GM11168 (cell line): Measurements from ENCODE around the gene ARHGEF17.

ENCODE experiments used
- in situ Hi-C: fragments of 300-500 bp; cut with MboI; formaldehyde crosslinking; loops from one replicate; pipeline ENCODE4 v1.12.0; 2022; ENCODE audit warnings: low sequenced_read_pairs; ENCODE audit not compliant: unreplicated experiment

ARHGEF17 gene

DNA sequence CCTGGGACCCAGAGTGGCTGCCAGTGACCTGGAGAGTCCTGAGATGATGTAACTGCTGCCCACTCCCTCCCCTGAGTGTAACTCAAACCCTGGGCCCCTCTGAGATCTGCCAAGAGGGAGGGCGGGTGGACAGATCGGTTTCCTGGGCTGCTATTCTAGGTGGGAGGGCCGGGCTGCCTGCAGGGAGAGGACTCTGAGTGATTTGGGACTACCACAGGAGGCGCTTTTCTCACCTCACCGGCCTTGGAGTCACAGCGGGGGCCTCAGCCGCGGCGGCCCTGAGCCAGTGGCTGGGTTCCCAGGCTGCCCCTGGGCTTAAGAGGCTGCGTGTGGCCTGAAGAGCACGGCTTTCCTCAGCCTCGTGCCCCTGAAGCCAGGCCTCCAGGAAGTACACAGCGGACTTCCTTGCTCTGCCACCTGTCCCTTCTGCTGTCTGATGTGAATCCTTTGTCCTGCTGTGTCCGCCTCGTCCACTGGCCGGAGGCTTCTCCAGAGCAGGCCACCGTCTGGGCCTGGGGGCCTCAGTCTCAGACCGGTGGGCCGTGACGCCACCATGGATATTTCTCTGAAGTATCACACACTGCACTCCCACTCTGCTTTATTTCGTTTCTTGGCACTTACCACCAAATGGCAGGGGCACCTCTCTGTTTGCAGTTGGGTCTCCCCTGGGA, 79.7 kb downstream of the ARHGEF17 start:
- in situ Hi-C loops, result no loop called here

DNA sequence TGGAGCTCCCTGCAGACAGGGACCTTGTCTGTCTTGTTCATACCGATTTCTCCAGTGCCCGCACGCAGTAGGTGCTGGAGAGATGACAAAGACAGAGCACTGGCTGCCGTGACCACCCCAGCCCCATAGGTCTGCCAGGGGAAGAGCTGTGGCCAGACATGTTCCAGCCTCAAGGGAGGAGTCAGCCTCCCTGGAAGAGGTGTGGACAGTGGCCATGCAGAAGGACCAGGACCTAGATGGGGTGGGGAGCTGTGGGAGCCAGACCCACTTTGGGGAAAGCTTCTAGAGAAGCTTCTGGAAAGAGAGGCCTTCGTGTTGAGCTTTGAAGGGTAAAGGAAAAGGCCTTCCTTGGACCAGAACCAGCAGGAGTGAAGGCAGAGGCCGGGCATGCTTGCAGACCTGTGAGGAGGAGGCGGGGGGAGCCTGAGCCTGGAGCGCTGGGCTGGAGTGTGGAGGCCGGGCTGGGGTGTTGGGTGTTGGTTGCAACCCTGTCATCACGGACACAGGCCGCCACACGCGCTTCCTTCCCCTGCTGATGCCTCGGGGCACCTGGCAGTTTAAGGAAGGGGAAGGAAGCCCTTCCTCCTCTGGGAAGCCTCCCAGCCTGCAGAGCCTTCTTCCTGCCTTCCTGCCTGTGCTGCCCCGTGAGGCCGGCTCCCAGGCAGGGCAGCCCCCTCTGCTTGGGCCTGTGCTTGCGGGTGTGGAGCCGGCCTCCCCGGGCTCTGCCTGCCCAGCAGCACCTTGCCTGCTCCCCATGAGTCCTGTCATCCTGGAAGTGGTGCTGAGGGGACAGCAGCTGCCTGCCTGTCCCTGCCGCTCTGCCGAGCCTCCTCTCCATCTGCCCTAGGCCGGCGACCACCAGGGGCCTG, 80.4 kb downstream of the ARHGEF17 start:
- in situ Hi-C loops, result no loop called here

DNA sequence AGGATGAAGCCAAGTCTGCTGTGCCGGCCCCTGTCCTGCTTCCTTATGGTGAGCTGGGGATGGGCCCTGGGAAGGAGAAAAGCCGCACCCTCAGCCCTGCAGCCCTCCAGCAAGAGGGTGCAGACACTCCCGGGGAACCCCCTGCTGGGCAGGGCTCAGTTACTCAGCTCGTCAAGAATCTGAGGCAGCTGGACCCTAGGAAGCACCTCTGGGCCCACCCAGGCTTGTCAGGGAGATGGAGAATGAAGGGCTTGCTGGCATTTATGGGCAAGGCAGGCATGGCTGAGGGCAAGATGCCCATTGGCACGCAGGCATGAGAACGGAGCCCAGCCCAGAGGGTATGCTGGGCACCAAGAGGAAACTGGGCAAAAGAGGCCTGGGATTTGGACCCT, 81.1 kb downstream of the ARHGEF17 start:
- in situ Hi-C loops, result no loop called here

DNA sequence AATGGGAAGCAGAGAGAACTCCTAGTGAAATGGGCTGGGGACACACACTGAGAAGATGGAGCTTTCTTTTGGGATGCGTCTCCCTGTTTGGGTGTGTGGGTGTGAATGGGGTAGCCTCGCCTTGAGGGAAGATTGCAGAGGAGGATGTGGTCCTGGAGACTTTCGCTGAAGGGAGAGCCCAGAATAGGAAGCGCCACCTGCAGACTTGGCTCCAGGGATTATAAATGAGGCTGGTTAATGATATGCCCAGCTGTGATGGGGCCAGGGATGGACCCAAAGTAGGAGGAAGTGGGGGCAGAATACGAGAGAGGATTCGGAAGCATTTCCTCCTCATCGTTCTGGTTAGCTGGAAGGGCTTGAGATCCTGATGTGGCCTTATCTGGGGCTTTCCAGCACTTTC, 81.8 kb downstream of the ARHGEF17 start:
- in situ Hi-C loops, result no loop called here

DNA sequence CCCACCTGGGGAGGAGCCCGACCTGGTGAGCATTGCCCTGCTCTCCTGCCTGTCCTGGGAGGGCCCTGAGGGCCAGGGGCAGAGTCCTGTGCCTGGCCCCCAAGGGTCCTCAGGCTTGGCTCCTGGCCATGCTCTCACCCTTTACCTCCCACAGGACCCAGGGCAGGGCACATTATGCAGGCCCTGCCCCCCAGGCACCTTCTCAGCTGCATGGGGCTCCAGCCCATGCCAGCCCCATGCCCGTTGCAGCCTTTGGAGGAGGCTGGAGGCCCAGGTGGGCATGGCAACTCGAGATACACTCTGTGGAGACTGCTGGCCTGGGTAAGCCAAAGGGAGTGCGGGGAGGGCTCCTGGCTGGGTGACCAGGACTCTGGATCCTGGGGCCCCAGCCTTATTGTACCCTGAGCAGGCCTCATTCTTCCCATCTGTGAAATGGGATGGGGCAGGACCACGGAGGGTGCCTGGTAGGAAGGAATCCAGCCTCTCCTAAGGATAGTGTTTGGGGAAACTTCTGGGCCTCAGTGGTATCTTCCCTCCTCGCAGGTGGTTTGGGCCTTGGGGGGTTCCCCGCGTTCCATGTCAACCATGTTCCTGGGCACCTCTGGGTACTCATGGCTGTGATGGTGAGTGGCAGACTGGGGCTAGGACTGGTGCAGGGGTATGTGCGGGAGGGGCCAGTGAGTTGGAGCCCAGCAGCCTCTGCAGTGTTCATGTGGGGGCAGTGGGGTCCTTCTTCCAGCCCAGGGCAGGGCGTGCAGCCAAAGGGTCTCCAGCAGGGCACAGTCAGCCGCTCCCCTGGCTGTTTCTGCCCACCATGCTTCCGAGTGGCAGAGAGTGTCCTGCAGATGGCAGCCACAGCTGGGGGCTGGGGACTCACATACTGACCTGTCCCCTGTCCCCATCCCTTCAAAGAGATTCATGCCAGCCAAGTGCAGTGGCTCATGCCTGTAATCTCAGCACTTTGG, 82.8 kb downstream of the ARHGEF17 start:
- in situ Hi-C loops, result no loop called here

DNA sequence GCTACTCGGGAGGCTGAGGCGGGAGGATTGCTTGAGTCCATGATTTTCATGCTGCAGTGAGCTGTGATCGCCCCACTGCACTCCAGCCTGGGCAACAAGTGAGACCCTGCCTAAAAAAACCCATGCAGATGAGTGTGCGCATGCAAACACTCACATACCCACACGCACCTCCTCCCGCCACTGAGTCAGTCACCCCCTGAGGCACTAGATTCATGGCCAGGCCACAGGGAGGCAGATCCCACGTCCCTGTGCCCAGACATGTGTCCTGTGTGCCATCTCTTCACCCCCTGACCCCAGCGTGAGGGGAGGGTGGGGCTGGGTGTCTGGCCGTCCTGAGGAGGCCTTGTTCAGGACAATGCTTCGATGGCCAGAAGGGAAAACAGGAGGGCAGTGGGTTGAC, 83.6 kb downstream of the ARHGEF17 start:
- in situ Hi-C loops, result no loop called here

DNA sequence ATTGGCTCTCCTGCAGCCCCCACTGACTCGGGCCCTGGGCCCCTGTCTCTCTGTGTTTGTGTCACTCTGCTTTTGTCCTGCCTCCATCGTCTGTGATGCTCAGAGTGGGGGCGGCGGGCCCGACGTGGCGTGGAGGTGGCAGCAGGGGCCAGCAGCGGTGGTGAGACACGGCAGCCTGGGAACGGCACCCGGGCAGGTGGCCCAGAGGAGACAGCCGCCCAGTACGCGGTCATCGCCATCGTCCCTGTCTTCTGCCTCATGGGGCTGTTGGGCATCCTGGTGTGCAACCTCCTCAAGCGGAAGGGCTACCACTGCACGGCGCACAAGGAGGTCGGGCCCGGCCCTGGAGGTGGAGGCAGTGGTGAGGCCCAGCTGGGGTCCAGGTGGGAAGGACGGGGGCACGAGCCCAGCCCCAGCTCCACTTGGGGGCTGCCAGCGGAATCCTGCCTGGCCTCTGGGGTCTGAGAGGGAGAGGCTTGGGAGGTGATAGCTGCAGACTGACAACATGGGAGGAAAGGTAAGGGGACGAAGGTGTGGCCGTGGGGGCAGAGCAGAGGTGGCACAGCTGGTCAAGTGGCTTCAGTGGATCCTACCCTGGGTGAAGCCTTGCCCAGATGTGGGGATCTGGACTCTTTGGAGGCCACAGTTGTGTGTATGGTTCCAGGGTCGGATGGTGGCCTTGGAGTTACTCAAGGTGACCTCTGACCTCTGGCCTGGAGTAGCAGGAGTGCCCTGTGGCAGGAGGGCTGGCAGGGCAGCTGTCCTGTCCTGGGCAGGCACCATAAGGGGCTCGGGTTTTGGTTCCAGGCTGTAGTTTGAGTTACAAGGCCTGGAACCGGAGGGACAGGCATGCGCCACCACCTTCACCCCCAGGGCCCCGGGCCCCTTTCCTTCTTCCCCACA, 84.3 kb downstream of the ARHGEF17 start:
- in situ Hi-C loops, result no loop called here

DNA sequence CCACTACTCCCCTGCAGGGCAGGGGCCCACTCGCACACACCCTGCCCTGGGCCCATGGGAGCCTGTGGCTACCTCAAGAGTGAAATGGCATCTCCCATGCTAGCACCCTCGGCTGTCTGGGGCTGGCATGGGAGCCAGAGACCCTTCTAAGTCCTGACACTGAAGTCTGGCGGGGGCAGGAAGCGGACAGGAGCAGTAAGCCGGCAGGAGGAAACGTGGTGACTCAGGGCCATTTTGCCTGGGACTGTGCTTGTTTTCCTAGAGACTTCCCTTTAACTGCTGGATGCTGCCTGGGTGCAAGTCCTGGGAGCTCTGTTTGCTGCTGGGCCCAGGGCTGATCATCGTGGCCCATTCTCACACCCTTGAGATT, 84.9 kb downstream of the ARHGEF17 start:
- in situ Hi-C loops, result no loop called here

DNA sequence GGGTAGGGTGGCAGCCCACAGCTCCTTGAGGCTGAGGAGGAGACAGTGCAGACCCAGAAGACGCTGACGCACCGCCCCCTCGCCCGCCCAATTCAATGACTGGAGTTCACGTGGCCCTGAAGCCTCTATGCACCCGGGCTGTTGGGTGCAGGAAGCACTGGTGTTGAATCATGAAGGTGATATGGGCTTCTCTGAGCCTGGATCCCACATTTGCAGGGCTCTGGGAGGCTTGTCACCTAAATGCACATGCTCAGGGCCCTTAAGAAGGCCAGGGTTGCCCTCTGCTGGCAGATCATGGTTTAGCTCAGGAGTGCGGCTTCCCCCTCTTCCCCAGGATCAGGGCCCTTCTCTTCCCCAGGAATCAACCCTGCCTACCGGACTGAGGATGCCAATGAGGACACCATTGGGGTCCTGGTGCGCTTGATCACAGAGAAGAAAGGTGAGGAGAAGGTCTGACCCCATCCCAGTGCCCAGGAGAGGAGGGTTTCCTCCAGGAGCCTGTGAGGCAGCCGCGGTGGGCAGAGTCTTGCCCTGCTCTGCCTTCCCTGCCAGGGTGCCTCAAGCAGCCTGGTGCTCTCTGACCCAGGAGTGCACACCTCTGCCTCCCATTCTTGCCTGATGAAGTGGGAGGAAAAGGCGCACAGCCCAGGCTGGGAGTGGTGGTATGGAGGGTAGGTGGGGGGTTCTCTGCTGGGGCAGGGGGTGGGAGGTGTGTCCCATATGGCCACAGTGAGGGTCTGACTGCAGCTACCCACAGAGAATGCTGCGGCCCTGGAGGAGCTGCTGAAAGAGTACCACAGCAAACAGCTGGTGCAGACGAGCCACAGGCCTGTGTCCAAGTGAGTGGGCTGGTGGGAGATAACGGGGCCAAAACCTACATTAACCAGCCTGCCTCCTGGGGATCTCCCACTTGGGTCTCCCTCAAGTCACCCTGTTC, 85.7 kb downstream of the ARHGEF17 start:
- in situ Hi-C loops, result no loop called here

DNA sequence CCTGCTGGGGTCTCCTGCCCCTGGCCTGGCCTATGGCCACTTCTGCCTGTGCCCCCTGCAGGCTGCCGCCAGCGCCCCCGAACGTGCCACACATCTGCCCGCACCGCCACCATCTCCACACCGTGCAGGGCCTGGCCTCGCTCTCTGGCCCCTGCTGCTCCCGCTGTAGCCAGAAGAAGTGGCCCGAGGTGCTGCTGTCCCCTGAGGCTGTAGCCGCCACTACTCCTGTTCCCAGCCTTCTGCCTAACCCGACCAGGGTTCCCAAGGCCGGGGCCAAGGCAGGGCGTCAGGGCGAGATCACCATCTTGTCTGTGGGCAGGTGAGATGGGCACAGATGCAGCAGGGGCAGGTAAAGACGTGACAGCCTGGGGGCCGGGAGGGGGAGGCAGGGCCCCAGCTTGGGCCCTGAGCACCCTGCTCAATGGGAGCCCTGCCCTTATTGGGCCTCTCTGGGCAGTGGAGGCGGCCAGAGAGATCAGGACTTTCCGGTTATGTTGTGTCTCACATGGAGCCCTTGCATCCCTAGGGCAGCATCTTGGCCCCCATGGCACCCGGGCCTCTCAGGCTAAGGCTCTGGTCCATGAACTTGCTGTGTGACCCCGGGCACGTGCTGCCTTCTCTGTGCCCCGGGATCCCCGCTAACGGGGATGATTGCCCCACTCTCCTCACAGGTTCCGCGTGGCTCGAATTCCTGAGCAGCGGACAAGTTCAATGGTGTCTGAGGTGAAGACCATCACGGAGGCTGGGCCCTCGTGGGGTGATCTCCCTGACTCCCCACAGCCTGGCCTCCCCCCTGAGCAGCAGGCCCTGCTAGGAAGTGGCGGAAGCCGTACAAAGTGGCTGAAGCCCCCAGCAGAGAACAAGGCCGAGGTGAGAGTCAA, 86.6 kb downstream of the ARHGEF17 start:
- in situ Hi-C loops, result no loop called here

DNA sequence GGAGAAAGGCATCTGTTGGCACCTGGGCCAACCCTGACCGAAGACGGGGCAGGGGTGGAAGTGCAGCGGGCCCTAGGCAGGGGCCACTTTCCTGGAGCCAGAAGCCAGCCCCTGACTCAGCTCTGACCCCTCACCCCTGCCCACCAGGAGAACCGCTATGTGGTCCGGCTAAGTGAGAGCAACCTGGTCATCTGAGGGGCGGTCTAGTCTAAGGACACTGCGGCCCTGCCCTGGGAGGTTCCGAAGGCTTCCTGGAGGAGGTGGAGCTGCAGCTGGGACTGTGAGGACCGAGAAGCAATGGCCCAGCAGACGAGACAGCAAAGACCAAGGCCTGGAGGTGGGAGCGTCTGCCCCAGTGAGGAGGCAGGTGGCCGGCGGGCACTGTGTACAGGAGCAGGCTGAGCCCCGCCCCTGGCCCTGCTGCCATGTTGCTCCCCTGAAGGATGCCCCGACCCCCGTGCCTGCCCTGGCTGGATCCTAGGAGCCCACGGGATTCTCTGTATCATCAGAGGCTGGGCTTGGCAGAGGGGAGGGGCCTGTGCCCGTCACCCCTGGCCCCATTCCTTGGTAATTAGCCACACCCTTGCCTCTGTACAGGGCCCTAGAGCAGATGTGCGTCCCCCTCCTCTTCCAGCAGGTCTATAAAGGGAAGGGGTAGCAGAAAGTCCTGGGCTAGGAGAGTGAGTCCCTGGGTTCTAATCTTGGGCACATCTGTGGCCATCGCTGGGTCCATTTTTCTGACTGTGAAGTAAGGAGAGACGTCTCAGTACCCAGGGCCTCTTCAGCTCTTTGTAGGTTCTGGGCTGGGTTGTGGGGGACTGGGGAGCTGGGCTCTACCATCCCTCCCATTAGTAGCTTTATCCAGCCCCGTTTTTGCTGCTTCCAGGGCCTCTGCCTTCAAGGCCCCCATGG, 87.5 kb downstream of the ARHGEF17 start:
- in situ Hi-C loops, result no loop called here

DNA sequence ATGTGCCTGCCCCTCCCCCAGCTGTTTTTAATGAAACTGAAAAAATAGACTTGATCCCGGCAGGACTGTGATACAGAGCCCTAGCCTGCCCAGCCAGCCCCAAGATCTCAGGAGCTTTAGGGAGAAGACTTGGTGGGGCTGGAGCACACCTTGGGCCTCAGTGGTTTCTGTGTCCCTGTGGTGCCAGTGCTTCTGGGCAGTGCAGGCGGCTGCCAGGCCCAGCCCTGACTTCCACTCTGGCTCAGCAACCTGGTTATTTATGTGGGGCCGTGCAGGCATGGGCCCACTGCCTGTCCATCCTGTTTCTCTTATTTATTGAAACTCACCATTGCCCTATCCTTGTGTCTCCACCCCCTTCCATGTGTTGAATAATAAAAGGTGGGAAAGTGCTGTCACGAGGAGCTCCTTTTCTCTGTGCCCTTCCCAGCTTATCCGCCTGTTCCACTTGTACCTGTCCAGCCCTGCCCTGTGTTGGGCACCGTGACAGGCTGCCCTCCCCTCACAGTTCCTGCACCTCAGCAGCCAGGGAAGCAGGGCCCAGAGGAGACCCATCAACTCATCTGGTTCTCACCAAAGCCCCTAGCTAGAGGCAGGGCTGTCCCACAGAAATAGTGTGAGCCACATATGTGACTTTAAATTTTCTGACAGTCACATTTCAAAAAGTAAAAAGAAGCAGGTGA, 88.3 kb downstream of the ARHGEF17 start:
- in situ Hi-C loops, result no loop called here

DNA sequence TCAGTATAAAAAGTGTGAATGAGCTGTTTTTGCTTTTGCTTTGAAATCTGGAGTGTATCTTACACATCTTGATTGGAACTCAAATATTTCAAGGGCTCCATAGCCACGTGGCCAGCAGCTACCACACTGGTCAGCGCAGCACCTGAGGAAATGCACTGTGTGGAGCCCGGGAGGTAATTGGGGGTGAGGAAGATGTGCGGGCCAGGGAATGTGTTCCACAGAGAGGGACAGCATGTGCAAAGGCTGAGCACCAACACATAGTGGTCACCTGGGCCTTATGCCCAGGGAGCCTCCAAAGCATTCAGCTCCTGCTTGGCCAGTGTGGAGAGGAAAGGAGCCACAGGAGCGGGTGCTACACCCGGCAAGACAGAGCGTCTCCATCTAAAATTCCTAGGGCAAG, 88.9 kb downstream of the ARHGEF17 start:
- in situ Hi-C loops, result no loop called here

DNA sequence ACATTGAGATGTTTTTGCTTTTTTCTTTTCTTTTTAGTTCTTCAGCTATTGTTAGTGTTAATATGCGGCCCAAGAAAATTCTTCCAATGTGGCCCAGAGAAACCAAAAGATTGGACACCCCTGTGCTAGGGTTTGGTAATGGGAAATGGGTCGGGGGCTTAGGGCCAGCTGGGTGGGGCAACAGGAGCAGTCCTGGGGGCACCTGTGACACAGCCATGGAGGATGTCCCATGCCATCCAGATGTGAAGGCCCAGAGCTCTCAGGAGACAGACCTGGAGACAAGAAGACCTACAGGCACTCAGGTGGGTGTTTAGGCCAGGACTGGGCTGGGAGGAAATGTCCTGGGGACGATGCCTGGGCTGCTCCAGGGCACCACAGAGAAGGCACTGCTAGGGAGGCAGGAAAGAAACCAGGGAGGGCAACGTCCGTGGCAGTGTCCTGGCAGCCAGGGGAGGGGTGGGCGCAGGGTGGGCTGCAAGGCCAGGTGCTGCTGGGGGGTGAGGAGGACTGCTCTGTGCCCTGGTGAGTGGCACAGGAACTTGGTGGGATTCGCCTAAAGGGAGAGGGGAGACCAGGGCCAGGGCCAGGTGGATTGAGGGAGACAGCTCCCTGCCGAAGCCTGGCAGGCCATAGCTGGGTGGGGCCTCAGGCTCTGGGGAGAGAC, 89.5 kb downstream of the ARHGEF17 start:
- in situ Hi-C loops, result no loop called here

DNA sequence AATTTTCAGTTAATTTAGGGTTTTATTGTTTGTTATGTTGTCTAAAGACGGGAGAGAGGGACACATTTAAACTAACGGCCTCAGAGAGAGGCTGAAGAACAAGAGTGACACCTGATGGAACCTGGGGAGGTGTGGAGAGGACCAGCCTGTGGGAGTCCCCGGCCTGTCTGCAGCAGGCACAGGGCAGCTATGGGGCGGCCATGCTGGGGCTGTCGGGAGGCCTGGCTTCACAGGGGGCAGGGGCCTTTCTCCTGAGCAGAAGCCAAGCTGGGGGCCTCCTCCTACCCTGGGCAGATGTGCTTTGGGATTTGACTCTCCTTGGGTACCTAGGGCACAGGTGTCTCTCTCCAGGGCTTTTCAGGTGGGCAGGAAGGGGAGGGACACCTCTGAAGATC, 90.1 kb downstream of the ARHGEF17 start:
- in situ Hi-C loops, result no loop called here

DNA sequence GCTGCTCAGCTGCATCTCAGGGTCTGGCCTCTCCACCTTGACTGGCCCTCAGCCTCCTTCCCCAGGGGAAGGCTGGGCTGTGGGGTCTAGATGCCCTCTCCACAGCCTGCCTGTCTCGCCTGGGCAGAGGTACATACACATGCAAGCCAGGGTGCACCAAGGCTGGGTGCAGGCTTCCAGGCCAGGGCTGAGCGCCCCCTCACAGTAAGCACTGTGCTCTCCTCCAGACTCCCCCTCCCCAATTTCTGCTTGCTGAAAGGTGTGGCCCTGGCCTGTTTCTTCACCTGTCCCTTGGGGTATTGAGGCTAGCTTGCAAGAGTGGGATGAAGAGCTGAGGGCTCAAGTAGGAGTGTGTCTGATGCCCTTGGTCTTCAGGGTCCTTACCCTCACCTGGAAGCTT, 90.6 kb downstream of the ARHGEF17 start:
- in situ Hi-C loops, result no loop called here
